ENCODE measurements around the gene ETHE1. TPM values are rescaled to one million over a fixed set of nuclear protein-coding genes. Genes with fewer than 3 reads are reported as not detected.

Gene ETHE1
- total RNA-seq, 4 donors from 2014 or later, result 33.7 to 54.5 (median 41.9) TPM

DNA sequence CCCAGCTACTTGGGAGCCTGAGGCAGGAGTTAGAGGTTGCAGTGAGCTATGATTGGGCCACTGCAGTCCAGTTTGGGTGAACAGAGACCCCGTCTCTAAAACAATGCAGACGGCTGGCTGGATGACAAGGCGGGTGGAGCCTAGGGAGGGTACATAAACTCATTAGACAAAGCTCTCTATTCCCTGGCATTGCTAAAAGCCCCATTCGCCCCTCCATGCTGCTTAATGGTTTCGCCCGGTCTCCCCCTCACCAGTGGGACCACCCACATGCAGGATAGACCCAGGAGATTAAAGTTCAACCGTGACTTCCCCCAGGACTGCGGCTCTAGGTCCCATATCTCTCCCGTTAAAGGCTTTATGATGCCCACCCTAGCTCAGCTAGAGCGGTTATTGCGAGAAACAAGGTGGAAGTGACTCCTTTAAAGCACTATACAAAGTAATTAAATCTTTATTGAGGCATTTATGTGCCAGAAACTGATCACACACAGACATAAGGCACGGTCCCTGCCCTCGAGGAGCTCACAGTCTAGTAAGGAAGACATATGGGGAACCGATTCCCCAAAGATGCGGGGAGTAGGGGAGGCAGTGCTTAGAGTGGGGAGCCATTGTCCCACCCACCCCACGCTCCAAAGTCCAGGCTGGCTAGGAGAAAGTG, 66.5 kb downstream of the ETHE1 start:
- no peak for DNase-seq (ENCODE audit: low spot score in 2 of 2)
- H3K36me3 ChIP-seq, result peaks cover 0 to 8% (median 0%) of the 10 kb centered on the region in 3 donors
- 67 to 70% methylated on average over 16 of the region's 16 CpGs for WGBS, 2 donors
- no peak overlapping the region for H3K27ac ChIP-seq
- no peaks in the 10 kb centered on the region for H3K9me3 ChIP-seq
- H3K27me3 ChIP-seq, result no peaks in the 10 kb centered on the region
- no peak for TF ChIP-seq EP300 (IDR thresholded peaks at IDR 0.05)
- peaks cover 0 to 19% (median 6%) of the 10 kb centered on the region in 4 donors for H3K4me1 ChIP-seq
- no peak overlapping the region for H3K4me3 ChIP-seq

DNA sequence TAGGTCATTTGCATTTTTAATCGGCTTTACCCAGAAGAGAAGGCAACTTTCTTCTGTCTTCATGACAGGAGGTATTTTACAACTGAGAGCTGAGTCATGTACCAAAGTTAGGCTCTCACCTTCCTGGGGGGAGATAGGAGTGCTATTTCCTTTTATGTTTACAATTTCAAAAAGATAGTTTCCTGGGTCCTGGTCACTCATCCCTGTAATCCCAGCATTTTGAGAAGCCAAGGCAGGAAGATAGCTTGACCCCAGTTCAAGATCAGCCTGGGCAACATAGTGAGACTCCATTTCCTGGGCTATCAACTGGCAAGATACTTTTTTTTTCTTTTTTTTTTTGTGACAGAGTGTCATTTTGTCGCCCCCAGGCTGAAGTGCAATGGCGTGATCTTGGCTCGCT, 69.2 kb downstream of the ETHE1 start:
- H3K27ac ChIP-seq, result no peak overlapping the region
- peaks cover 0 to 3% (median 0%) of the 10 kb centered on the region in 4 donors for H3K4me1 ChIP-seq
- H3K36me3 ChIP-seq, result peaks cover 0 to 8% (median 0%) of the 10 kb centered on the region in 3 donors
- no peak overlapping the region for H3K4me3 ChIP-seq
- H3K9me3 ChIP-seq, result no peaks in the 10 kb centered on the region
- WGBS, 2 donors, result 80 to 83% methylated on average over 4 of the region's 4 CpGs
- TF ChIP-seq POLR2A (IDR thresholded peaks at IDR 0.05) (no peak), EP300 (IDR thresholded peaks at IDR 0.05) (no peak)
- TF ChIP-seq, protein P1, sequence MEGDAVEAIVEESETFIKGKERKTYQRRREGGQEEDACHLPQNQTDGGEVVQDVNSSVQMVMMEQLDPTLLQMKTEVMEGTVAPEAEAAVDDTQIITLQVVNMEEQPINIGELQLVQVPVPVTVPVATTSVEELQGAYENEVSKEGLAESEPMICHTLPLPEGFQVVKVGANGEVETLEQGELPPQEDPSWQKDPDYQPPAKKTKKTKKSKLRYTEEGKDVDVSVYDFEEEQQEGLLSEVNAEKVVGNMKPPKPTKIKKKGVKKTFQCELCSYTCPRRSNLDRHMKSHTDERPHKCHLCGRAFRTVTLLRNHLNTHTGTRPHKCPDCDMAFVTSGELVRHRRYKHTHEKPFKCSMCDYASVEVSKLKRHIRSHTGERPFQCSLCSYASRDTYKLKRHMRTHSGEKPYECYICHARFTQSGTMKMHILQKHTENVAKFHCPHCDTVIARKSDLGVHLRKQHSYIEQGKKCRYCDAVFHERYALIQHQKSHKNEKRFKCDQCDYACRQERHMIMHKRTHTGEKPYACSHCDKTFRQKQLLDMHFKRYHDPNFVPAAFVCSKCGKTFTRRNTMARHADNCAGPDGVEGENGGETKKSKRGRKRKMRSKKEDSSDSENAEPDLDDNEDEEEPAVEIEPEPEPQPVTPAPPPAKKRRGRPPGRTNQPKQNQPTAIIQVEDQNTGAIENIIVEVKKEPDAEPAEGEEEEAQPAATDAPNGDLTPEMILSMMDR (IDR thresholded peaks at IDR 0.05), result no peak
- no peaks in the 10 kb centered on the region for H3K27me3 ChIP-seq
- no peak for DNase-seq (ENCODE audit: low spot score in 2 of 2)

Other genes starting within 250 kb of the ETHE1 start
- gene CD177, start 173.5 kb downstream of the ETHE1 start, total RNA-seq, result 10 to 100 TPM in 3 of 4 donors, 1 to 10 TPM in 1; 5.5 to 42.6 (median 25.3) TPM
- gene TEX101, start 112.3 kb downstream of the ETHE1 start, total RNA-seq, result not detected
- under 1 TPM in 2 of 4 donors, not detected in 2; 0.42 to 0.44 TPM for gene LYPD3, start 61.6 kb downstream of the ETHE1 start, total RNA-seq
- gene PHLDB3, start 22.5 kb downstream of the ETHE1 start, total RNA-seq, result 10 to 100 TPM in 3 of 4 donors, 1 to 10 TPM in 1; 9.8 to 25.5 (median 16.3) TPM
- gene ZNF575, start 6.0 kb upstream of the ETHE1 start, total RNA-seq, result under 1 TPM in 2 of 4 donors, not detected in 2; 0.60 to 0.63 TPM
- gene XRCC1, start 48.3 kb upstream of the ETHE1 start, total RNA-seq, result 10 to 100 TPM; 18.6 to 30.6 (median 25.7) TPM
- gene PINLYP, start 48.6 kb upstream of the ETHE1 start, total RNA-seq, result 10 to 100 TPM in 3 of 4 donors, 1 to 10 TPM in 1; 7.5 to 45.7 (median 21.6) TPM
- 10 to 100 TPM; 21.6 to 26.1 (median 23.6) TPM for gene IRGQ, start 68.9 kb upstream of the ETHE1 start, total RNA-seq
- gene ZNF576, start 69.4 kb upstream of the ETHE1 start, total RNA-seq, result 10 to 100 TPM in 3 of 4 donors, 1 to 10 TPM in 1; 9.9 to 18.8 (median 15.2) TPM
- gene SRRM5, start 84.9 kb upstream of the ETHE1 start, total RNA-seq, result under 1 TPM; 0.20 to 0.84 (median 0.52) TPM
- gene ZNF428, start 92.4 kb upstream of the ETHE1 start, total RNA-seq, result 10 to 100 TPM; 38.1 to 61.1 (median 50.5) TPM
- 100 to 1,000 TPM in 2 of 4 donors, 10 to 100 TPM in 2; 85.2 to 108 (median 102) TPM for gene CADM4, start 112.6 kb upstream of the ETHE1 start, total RNA-seq
- 10 to 100 TPM; 12.9 to 19.7 (median 16.4) TPM for gene PLAUR, start 143.0 kb upstream of the ETHE1 start, total RNA-seq
- gene IRGC, start 188.9 kb upstream of the ETHE1 start, total RNA-seq, result not detected
- 10 to 100 TPM; 14.6 to 49.8 (median 28.0) TPM for gene SMG9, start 227.8 kb upstream of the ETHE1 start, total RNA-seq